NCI-H82 (cell line): ENCODE results near the gene PYY.
"Not testable (repeated sequence)": the region's sequence is repeated elsewhere in the genome, so short reads cannot be mapped to it uniquely, and the experiment has no call there.

Source experiments
- DNase-seq: peaks from one replicate; lab custom pipeline; 2025; lab: John Stamatoyannopoulos, UW

The PYY gene

DNA sequence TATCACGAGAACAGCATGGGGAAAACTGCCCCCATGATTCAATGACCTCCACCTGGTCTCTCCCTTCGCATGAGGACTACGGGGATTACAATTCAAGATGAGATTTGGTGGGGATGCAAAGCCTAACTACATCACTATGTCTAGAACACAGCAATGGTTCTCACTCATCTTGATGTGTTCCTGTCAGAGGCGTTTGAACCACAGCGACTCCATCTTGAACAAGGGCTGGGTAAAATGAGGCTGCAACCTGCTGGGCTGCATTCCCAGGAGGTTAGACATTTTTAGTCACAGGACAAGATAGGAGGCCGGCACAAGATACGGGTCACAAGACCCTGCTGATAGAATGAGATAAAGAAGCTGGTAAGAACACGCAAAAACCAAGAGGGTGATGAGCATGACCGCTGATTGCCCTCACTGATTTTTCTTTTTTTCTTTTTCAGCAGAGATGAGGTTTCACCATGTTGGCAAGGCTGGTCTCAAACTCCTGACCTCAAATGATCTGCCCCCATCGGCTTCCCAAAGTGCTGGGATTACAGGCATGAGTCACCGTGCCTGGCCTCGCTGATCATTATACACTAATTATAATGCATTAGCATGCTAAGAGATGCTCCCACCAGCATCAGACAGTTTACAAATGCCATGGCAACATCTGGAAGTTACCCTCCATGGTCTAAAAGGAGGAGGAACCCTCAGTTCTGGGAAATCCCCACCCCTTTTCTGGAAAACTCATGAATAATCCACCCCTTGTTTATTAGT is 8.5 kb downstream of the PYY start:
- no peak for DNase-seq

- DNase-seq, result no peak
These were observed 11.6 kb downstream of the PYY start, which contains the start of gene PPY for GRCh38 chr17:43942051-43942685. Gene PPY, minus strand, starts transcription at chr17:43942476. Its CDS starts 822 bp downstream, at chr17:43941654.

- DNase-seq, result peak; percentile 87
These were observed 13.1 kb downstream of the PYY start for GRCh38 chr17:43940630-43941029.

DNA sequence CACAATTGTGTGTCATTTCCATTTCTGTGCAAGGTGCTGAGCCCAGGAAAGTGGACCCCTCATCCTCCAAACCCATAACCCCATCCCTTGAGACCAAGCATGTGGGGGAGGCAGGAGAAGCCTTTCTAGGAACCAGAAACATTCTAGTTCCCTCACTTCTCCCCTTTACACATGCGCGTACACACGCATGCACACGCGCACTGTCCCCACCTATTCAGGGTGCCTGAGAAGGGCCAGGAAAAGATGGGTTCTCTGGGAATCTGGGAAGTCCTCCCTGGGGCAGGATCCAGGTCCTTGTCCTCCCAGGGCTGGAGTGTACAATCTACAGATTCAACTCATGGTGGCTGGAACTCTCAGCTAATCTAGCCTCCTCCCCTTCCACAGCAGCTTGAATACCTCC is 13.9 kb downstream of the PYY start:
- no peak for DNase-seq

- DNase-seq, result not testable (repeated sequence)
These were observed 14.3 kb downstream of the PYY start for GRCh38 chr17:43939452-43939851.

DNA sequence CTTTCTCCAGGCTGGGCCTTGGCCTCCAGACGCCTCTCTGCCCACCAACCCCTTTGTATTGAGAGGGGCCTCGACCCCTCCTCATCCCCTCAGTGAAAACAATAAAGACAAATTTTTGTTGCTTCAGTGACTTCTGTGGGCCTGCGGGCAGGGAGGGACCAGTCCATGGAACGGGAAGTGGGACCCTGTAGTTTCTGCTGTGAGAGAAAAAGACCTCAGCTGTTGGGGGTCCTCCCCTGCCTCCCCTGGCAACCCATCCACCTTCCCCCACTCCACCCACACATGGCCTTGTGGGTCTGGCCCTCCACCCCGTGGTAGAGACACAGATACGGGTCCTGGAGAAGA is 14.9 kb downstream of the PYY start:
- DNase-seq, result no peak

GRCh38 chr17:43936434-43936833 is 17.3 kb downstream of the PYY start:
- no peak for DNase-seq

DNA sequence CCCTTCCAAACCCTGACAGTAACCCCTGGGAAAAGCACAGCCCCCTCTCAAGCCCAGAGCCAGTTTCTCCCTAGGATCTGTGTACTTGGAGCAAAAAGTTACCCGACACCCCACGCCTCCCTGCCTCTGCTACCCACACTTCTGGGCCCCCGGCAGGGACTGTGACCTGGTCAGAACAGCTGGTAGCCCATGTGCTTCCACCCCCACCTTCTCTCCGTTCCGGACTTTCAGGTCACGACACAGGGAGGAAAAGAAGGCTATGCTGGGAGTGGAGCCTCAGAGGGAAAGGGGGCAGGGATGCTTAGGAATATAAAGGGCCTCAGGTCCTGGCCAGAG is 17.8 kb downstream of the PYY start:
- DNase-seq, result no peak

DNA sequence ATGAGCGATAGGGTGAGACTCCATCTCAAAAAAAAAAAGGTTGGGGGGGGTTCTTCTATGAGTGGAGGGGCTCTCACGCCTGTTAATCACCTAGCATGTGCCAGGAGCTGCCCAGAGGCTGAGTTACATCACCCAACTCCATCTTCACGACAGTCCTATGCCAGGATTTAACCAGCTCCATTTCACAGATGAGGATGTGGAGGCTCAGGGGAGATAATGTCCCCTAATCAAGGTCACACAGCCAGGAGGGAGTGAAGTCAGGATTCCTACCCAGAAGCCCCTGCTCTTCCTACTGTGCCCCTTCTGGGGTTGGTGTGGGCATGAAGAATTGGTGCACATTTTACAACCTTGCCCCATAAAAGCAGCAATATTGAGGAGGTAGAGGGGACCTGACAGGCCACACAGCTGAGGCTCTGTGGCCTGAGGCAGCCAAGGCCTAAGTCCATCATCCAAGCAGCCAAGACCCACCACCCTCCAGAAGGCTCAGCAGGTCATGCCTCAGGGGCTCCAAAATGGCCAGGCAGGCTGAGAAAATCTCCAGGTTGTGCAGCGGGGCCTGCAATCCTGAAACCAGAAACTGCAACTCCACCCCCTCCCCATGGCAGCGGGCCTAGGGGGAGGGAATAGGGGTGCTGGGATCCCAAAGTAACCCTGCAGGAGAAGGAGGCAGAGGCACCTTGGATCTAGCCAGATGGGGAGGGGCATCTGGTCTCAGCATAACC is 18.4 kb downstream of the PYY start:
- DNase-seq, result no peak

DNA sequence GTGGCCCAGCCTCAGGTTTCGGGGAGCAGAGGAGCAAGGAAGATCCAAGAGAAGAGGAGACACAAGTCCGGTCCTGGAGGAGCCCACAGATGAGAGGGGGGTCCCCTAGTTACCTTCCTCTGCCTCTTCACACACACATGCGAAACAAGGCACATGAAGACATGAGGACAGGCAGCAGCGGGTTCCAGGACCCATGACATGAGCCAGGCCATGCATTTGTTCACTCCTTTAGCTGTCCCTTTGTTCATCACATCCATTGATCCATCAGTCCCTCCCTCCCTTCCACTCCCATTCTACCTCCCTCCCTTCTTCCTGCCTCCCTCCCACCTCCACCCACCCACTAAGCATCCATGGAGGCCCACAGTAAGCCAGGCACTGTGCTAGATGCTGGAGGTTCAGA is 20.8 kb downstream of the PYY start:
- no peak for DNase-seq

GRCh38 chr17:43932357-43932756 is 21.4 kb downstream of the PYY start:
- DNase-seq, result no peak

- DNase-seq, result no peak
These were observed 22.6 kb downstream of the PYY start for GRCh38 chr17:43931062-43931571.

GRCh38 chr17:43928609-43929008 is 25.1 kb downstream of the PYY start:
- DNase-seq, result no peak

GRCh38 chr17:43927929-43928328 is 25.8 kb downstream of the PYY start:
- DNase-seq, result not testable (repeated sequence)

GRCh38 chr17:43927060-43927864 is 26.5 kb downstream of the PYY start:
- DNase-seq, result peak; percentile 60

DNA sequence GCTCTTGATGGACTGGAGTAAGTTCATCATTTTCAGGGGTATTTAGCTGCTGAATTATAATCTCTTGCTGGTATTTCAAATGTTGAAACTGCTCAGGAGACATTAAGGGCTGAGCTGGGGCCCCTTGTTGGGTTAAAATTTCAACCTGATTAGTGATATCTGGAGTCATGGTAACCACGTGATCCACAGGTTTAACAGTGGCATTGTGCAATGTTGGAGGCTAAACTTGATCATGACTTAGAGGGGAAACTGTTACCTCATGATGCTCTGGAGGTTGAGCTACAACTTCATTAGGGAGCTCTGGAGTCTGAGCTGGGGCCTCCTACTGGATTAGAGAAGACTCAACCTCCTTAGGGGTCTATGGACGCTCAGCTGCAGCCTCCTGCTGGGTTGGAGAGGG is 29.2 kb downstream of the PYY start:
- no peak for DNase-seq

DNA sequence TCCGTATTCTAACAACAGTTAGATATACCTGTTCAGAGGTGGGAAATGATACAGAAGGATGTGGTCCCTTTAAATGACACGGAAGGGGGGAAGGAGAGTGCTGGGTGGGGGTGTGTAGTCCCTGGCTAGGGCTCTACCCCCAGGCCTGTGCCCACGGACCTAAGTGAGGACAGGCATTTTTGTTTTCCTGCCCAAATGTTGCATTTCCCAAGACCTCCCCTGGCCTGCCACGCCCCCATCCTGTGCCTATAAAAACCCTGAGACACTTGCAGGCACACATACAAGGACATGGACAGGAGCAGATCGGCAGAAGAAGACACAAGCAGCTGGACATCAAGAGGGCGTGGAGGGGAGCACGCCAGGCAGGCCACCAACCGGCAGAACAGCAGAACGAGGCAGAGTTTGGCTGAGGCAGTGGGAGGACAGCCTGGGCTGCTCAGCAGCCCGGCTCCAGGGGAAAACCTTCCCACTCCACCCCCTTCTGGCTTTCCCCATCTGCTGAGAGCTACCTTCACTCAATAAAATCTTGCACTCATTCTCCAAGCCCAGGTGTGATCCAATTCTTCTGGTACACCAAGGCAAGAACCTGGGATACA is 33.1 kb downstream of the PYY start:
- DNase-seq, result no peak

DNA sequence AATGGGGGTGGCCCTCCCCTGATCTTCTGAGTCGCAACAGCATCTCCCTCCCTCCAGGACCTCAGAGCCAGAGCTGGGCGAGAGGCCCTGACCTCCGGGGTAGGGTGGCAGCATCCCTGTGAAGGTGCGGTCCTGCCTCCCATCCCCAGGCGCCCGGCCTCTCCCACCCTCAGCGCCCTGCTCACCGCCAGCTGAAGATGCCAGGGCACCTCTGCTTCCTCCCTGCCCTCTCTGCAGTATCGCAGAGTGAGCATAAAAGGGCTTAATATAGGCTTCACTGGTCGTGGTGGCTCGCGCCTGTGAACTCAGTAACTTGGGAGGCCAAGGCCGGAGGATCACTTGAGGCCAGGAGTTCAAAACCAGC is 35.7 kb downstream of the PYY start:
- DNase-seq, result no peak

DNA sequence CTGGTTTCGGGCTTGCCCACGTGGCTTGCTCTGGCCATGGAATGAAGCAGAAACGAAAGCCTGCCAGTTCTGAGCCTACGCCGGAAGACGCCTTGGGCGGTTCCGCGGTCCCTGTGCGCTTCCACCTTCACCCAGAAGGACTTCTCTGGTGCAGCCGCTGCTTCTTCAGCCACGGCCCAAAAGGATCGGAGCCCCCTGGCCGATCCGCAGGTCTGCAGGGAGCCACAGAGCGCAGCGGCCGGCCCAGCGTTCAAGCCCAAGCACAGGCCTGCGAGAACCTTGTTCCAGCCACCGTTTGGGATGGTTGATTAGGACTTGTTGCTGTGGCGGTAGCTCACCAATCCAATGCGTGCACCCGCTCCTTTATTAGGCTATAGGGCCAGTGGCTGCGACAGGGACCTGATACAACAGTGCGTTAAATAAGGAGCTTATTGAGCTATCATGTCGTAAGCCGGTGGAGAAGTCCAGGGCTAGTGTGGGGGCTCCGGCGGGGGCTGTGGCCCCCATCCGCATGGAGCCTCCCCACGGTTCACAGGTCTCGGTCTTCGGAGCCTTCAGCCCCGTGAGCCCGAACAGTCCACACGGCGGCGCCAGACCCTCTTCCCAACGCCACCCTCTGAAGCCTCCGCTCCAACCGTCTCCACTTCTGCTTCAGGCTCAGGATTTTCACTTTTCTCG is 36.3 kb downstream of the PYY start:
- peak; percentile 71 for DNase-seq

DNA sequence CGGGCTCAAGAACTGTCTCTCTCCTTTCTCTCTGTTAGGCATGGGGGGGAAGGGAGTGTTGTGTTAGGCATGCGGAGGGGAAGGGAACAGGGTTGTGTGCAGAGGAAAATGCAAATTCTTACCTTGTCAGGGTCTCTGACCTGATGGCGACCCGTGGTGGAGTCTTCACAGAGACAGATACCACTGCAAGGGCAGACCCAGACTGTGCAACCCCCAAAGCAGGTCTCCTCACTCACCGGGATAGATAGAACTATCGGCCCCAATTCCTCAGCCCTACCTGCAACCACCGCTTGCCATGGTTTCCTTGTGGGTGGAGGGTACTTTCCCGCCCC is 36.8 kb downstream of the PYY start:
- no peak for DNase-seq

DNA sequence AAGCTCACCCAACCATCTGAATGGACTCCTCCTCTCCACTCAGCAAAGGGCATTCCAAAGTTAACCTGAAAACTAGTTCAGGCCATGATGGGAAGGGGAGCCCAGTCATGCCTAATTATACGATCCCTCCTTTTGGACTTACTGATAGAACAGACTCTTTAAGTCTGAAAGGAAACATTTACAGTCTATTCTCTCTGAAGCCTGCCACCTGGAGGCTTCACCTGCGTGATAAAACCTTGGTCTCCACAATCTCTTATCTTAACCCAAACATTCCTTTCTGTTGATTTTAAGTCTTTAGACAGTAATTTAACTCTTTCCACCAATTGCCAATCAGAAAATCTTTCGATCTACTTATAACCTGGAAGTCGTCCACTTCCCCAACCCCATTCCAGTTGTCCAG is 37.4 kb downstream of the PYY start:
- DNase-seq, result no peak

- DNase-seq, result no peak
These were observed 38.2 kb downstream of the PYY start for GRCh38 chr17:43915559-43915958.
